ENCODE data around the gene UMODL1.
"Not testable (repeated sequence)": the region's sequence is repeated elsewhere in the genome, so short reads cannot be mapped to it uniquely, and the experiment has no call there.

Gene UMODL1

GRCh38 chr21:42180001-42180400 is 108.9 kb downstream of the UMODL1 start:
- no CpG with 5 or more reads among the region's 3 CpGs for WGBS (ENCODE audit: insufficient coverage, insufficient read length)
- DNase-seq (ENCODE audit: low read depth, low spot score); H3K9me3 ChIP-seq (ENCODE audit: control insufficient read depth, insufficient read depth, low read length); H3K4me1 ChIP-seq (ENCODE audit: control insufficient read depth, insufficient read depth, low read length); H3K36me3 ChIP-seq (ENCODE audit: control insufficient read depth, insufficient read depth, low read length); H3K4me3 ChIP-seq (ENCODE audit: low read length); H3K27ac ChIP-seq (ENCODE audit: low read length); H3K27me3 ChIP-seq (ENCODE audit: control insufficient read depth, insufficient read depth, low read length): not testable (repeated sequence)

- H3K27ac ChIP-seq (ENCODE audit: low read length) = no peak overlapping the region
- whole genome bisulfite sequencing (ENCODE audit: insufficient coverage, insufficient read length) = no CpG with 5 or more reads among the region's 4 CpGs
- H3K4me3 ChIP-seq (ENCODE audit: low read length) = no peak overlapping the region
- H3K27me3 ChIP-seq (ENCODE audit: control insufficient read depth, insufficient read depth, low read length) = no peaks in the 10 kb centered on the region
- no peak for DNase-seq (ENCODE audit: low read depth, low spot score)
- no peaks in the 10 kb centered on the region for H3K9me3 ChIP-seq (ENCODE audit: control insufficient read depth, insufficient read depth, low read length)
- no peaks in the 10 kb centered on the region for H3K4me1 ChIP-seq (ENCODE audit: control insufficient read depth, insufficient read depth, low read length)
- no peaks in the 10 kb centered on the region for H3K36me3 ChIP-seq (ENCODE audit: control insufficient read depth, insufficient read depth, low read length)
Measured at GRCh38 chr21:42182713-42183371, 111.7 kb downstream of the UMODL1 start.

- WGBS (ENCODE audit: insufficient coverage, insufficient read length) = 100% methylated on average over 6 of the region's 6 CpGs
- H3K9me3 ChIP-seq (ENCODE audit: control insufficient read depth, insufficient read depth, low read length) = no peaks in the 10 kb centered on the region
- no peak overlapping the region for H3K27ac ChIP-seq (ENCODE audit: low read length)
- H3K36me3 ChIP-seq (ENCODE audit: control insufficient read depth, insufficient read depth, low read length) = no peaks in the 10 kb centered on the region
- no peaks in the 10 kb centered on the region for H3K27me3 ChIP-seq (ENCODE audit: control insufficient read depth, insufficient read depth, low read length)
- H3K4me1 ChIP-seq (ENCODE audit: control insufficient read depth, insufficient read depth, low read length) = no peaks in the 10 kb centered on the region
- no peak overlapping the region for H3K4me3 ChIP-seq (ENCODE audit: low read length)
- DNase-seq (ENCODE audit: low read depth, low spot score) = no peak
Measured at GRCh38 chr21:42183374-42184266, 112.5 kb downstream of the UMODL1 start.

- no peaks in the 10 kb centered on the region for H3K4me1 ChIP-seq (ENCODE audit: control insufficient read depth, insufficient read depth, low read length)
- H3K27me3 ChIP-seq (ENCODE audit: control insufficient read depth, insufficient read depth, low read length) = no peaks in the 10 kb centered on the region
- no peaks in the 10 kb centered on the region for H3K9me3 ChIP-seq (ENCODE audit: control insufficient read depth, insufficient read depth, low read length)
- WGBS (ENCODE audit: insufficient coverage, insufficient read length) = no CpG with 5 or more reads among the region's 2 CpGs
- no peaks in the 10 kb centered on the region for H3K36me3 ChIP-seq (ENCODE audit: control insufficient read depth, insufficient read depth, low read length)
- no peak overlapping the region for H3K4me3 ChIP-seq (ENCODE audit: low read length)
- no peak for DNase-seq (ENCODE audit: low read depth, low spot score)
- H3K27ac ChIP-seq (ENCODE audit: low read length) = no peak overlapping the region
Measured at GRCh38 chr21:42186591-42186990, 115.5 kb downstream of the UMODL1 start.

GRCh38 chr21:42187976-42188653 is 117.0 kb downstream of the UMODL1 start:
- H3K9me3 ChIP-seq (ENCODE audit: control insufficient read depth, insufficient read depth, low read length) = no peaks in the 10 kb centered on the region
- no peak for DNase-seq (ENCODE audit: low read depth, low spot score)
- H3K4me1 ChIP-seq (ENCODE audit: control insufficient read depth, insufficient read depth, low read length) = no peaks in the 10 kb centered on the region
- no peaks in the 10 kb centered on the region for H3K36me3 ChIP-seq (ENCODE audit: control insufficient read depth, insufficient read depth, low read length)
- no peaks in the 10 kb centered on the region for H3K27me3 ChIP-seq (ENCODE audit: control insufficient read depth, insufficient read depth, low read length)
- no peak overlapping the region for H3K27ac ChIP-seq (ENCODE audit: low read length)
- WGBS (ENCODE audit: insufficient coverage, insufficient read length) = no CpG with 5 or more reads among the region's 8 CpGs
- no peak overlapping the region for H3K4me3 ChIP-seq (ENCODE audit: low read length)

- DNase-seq (ENCODE audit: low read depth, low spot score) = no peak
- Histone ChIP-seq H3K4me3 (ENCODE audit: low read length) (no peak overlapping the region), H3K27me3 (ENCODE audit: control insufficient read depth, insufficient read depth, low read length) (no peaks in the 10 kb centered on the region), H3K4me1 (ENCODE audit: control insufficient read depth, insufficient read depth, low read length) (no peaks in the 10 kb centered on the region), H3K9me3 (ENCODE audit: control insufficient read depth, insufficient read depth, low read length) (no peaks in the 10 kb centered on the region), H3K36me3 (ENCODE audit: control insufficient read depth, insufficient read depth, low read length) (no peaks in the 10 kb centered on the region), H3K27ac (ENCODE audit: low read length) (no peak overlapping the region)
- no CpG with 5 or more reads among the region's 4 CpGs for WGBS (ENCODE audit: insufficient coverage, insufficient read length)
Measured at GRCh38 chr21:42188663-42189062, 117.5 kb downstream of the UMODL1 start.

GRCh38 chr21:42189431-42189830 is 118.3 kb downstream of the UMODL1 start:
- Histone ChIP-seq H3K4me1 (ENCODE audit: control insufficient read depth, insufficient read depth, low read length) (no peaks in the 10 kb centered on the region), H3K36me3 (ENCODE audit: control insufficient read depth, insufficient read depth, low read length) (no peaks in the 10 kb centered on the region), H3K4me3 (ENCODE audit: low read length) (no peak overlapping the region), H3K27me3 (ENCODE audit: control insufficient read depth, insufficient read depth, low read length) (no peaks in the 10 kb centered on the region), H3K27ac (ENCODE audit: low read length) (no peak overlapping the region), H3K9me3 (ENCODE audit: control insufficient read depth, insufficient read depth, low read length) (no peaks in the 10 kb centered on the region)
- no peak for DNase-seq (ENCODE audit: low read depth, low spot score)
- no CpG with 5 or more reads among the region's 1 CpG for WGBS (ENCODE audit: insufficient coverage, insufficient read length)

- Histone ChIP-seq H3K27me3 (ENCODE audit: control insufficient read depth, insufficient read depth, low read length) (no peaks in the 10 kb centered on the region), H3K36me3 (ENCODE audit: control insufficient read depth, insufficient read depth, low read length) (no peaks in the 10 kb centered on the region), H3K4me3 (ENCODE audit: low read length) (no peak overlapping the region), H3K4me1 (ENCODE audit: control insufficient read depth, insufficient read depth, low read length) (no peaks in the 10 kb centered on the region), H3K9me3 (ENCODE audit: control insufficient read depth, insufficient read depth, low read length) (no peaks in the 10 kb centered on the region), H3K27ac (ENCODE audit: low read length) (no peak overlapping the region)
- no peak for DNase-seq (ENCODE audit: low read depth, low spot score)
- no CpG with 5 or more reads among the region's 11 CpGs for WGBS (ENCODE audit: insufficient coverage, insufficient read length)
Measured at GRCh38 chr21:42189860-42190485, 118.9 kb downstream of the UMODL1 start.

GRCh38 chr21:42190486-42190863 is 119.4 kb downstream of the UMODL1 start:
- H3K27ac ChIP-seq (ENCODE audit: low read length) = no peak overlapping the region
- DNase-seq (ENCODE audit: low read depth, low spot score) = no peak
- H3K4me1 ChIP-seq (ENCODE audit: control insufficient read depth, insufficient read depth, low read length) = no peaks in the 10 kb centered on the region
- WGBS (ENCODE audit: insufficient coverage, insufficient read length) = no CpG with 5 or more reads among the region's 8 CpGs
- H3K27me3 ChIP-seq (ENCODE audit: control insufficient read depth, insufficient read depth, low read length) = no peaks in the 10 kb centered on the region
- no peak overlapping the region for H3K4me3 ChIP-seq (ENCODE audit: low read length)
- no peaks in the 10 kb centered on the region for H3K36me3 ChIP-seq (ENCODE audit: control insufficient read depth, insufficient read depth, low read length)
- H3K9me3 ChIP-seq (ENCODE audit: control insufficient read depth, insufficient read depth, low read length) = no peaks in the 10 kb centered on the region

GRCh38 chr21:42191064-42191463 is 119.9 kb downstream of the UMODL1 start:
- Histone ChIP-seq H3K9me3 (ENCODE audit: control insufficient read depth, insufficient read depth, low read length) (no peaks in the 10 kb centered on the region), H3K36me3 (ENCODE audit: control insufficient read depth, insufficient read depth, low read length) (no peaks in the 10 kb centered on the region), H3K27me3 (ENCODE audit: control insufficient read depth, insufficient read depth, low read length) (no peaks in the 10 kb centered on the region), H3K27ac (ENCODE audit: low read length) (no peak overlapping the region), H3K4me1 (ENCODE audit: control insufficient read depth, insufficient read depth, low read length) (no peaks in the 10 kb centered on the region), H3K4me3 (ENCODE audit: low read length) (no peak overlapping the region)
- no peak for DNase-seq (ENCODE audit: low read depth, low spot score)
- no CpG with 5 or more reads among the region's 5 CpGs for WGBS (ENCODE audit: insufficient coverage, insufficient read length)
